ENCODE data around the gene BRINP2.

BRINP2 gene

GRCh38 chr1:177185209-177185608, 14.5 kb downstream of the BRINP2 start:
- H3K9me3 Mint-ChIP-seq: no peaks in the 10 kb centered on the region
- peaks cover 8% of the 10 kb centered on the region for H3K4me1 Mint-ChIP-seq
- ATAC-seq: no peak
- no peak overlapping the region for H3K4me3 Mint-ChIP-seq
- H3K36me3 Mint-ChIP-seq (ENCODE audit: low read depth): no peaks in the 10 kb centered on the region
- no peak overlapping the region for H3K27ac Mint-ChIP-seq
- H3K27me3 Mint-ChIP-seq: peaks cover 24% of the 10 kb centered on the region
- no peak for DNase-seq

- Mint-ChIP-seq H3K9me3 (no peaks in the 10 kb centered on the region), H3K36me3 (ENCODE audit: low read depth) (no peaks in the 10 kb centered on the region), H3K4me1 (peaks cover 5% of the 10 kb centered on the region), H3K4me3 (no peak overlapping the region), H3K27me3 (peaks cover 13% of the 10 kb centered on the region), H3K27ac (no peak overlapping the region)
- ATAC-seq (no peak), DNase-seq (no peak)
Measured at GRCh38 chr1:177186639-177187038, 15.9 kb downstream of the BRINP2 start.

DNA sequence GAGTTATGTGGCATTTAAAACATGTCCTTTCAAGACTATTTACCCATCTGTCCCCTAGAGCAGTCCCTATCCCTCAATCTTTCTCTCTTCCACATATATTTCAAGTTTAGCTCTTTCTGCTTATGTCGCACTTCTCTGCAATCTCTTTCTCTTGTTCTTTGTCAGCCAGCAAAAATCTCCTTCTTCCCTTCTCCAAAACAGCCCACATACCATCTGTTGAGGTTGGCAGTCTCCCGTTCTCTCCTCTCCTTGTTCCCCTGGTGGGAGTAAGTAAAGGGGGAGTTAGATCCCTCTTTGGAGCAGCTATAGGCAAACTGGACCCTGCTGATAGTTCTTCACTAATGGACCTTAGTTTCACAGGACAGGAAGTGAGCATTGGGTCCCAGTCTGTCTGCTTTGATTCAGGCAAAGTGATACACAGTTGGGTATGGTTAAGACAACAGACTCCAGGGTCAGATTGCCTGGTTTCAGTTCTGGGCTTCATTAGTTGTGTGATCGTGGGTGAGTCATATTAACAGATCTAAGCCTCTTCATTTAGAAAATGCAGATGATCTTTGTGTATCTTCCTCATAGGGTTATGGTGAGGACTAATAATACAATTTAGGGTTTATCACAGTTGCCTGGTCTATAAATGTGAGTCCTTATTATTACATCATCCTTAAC, 19.7 kb downstream of the BRINP2 start:
- Mint-ChIP-seq H3K36me3 (ENCODE audit: low read depth) (no peaks in the 10 kb centered on the region), H3K4me1 (no peaks in the 10 kb centered on the region), H3K27ac (no peak overlapping the region), H3K27me3 (peaks cover 2% of the 10 kb centered on the region), H3K4me3 (no peak overlapping the region), H3K9me3 (peaks cover 5% of the 10 kb centered on the region)
- ATAC-seq (no peak), DNase-seq (no peak)

DNA sequence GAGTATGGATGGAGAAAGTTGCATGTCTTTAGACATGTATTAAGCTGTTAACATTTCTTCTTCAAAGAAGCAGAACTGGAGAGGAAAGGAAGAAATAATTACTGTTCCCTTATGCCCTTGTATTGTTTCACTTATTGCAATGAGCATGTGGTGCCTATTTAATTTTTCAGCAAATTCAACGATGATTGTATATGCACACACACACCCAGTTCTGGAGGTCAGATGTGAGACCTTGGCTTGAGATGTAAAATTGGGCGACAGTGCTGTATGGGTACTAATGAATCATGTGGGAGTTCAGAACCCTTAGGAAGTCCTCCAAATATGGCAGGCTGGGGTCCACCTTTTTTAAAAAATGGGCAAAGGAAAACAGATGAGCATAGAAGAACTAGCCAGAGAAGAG, 27.5 kb downstream of the BRINP2 start:
- ATAC-seq (no peak), DNase-seq (no peak)
- H3K4me1 Mint-ChIP-seq: no peaks in the 10 kb centered on the region
- peaks cover 18% of the 10 kb centered on the region for H3K9me3 Mint-ChIP-seq
- H3K27ac Mint-ChIP-seq: no peak overlapping the region
- H3K4me3 Mint-ChIP-seq: no peak overlapping the region
- peaks cover 4% of the 10 kb centered on the region for H3K27me3 Mint-ChIP-seq
- no peaks in the 10 kb centered on the region for H3K36me3 Mint-ChIP-seq (ENCODE audit: low read depth)

DNA sequence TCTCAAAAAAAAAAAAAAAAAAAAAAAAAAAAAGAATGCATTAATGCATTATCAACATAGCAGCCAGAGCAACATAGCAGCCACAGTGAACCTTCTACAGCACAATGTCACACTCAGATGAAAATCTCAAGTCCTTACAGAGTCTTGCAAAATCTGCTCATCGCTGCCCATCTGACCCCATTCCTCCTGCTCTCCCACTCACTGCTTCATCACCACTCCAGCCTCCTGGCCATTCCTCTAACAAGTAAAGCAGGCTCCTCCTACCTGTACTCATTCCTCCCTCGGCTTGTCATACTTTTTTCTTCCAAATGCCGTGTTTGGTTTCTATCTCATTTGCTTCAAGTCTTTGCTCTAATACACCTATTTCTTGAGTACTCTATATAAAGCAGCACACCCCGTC, 29.5 kb downstream of the BRINP2 start:
- Mint-ChIP-seq H3K27me3 (peaks cover 2% of the 10 kb centered on the region), H3K27ac (no peak overlapping the region), H3K4me3 (no peak overlapping the region), H3K36me3 (ENCODE audit: low read depth) (no peaks in the 10 kb centered on the region), H3K4me1 (no peaks in the 10 kb centered on the region), H3K9me3 (peaks cover 13% of the 10 kb centered on the region)
- ATAC-seq: no peak
- no peak for DNase-seq

DNA sequence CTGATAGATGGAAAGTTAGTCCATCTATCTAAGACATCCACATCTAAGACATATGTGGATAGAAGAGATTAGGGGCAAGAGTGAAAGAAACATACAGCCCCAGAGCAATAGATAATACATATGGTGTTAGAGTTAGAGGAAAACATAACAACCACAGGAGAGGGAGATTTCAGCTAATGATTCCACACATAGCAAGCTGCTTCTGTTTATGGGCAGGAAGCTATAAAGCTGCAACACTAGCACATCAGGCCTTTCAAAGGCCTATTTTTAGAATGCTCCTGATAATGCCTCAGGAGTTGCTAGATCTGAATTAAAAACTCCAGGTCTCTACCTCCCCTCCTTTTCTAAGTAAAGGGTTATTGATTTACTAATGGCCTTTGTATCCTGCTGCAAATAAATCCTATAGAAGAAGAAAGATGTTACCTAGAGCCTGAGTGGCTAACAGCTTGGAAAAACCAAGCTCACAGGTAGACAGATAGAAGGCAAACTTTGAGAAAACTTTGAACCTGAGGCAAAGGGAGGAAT, 36.1 kb downstream of the BRINP2 start:
- ATAC-seq: no peak
- no peaks in the 10 kb centered on the region for H3K36me3 Mint-ChIP-seq (ENCODE audit: low read depth)
- no peak overlapping the region for H3K27ac Mint-ChIP-seq
- no peaks in the 10 kb centered on the region for H3K27me3 Mint-ChIP-seq
- H3K4me1 Mint-ChIP-seq: no peaks in the 10 kb centered on the region
- no peaks in the 10 kb centered on the region for H3K9me3 Mint-ChIP-seq
- DNase-seq: no peak
- H3K4me3 Mint-ChIP-seq: no peak overlapping the region

GRCh38 chr1:177208920-177209319, 38.2 kb downstream of the BRINP2 start:
- Mint-ChIP-seq H3K27ac (no peak overlapping the region), H3K4me1 (no peaks in the 10 kb centered on the region), H3K4me3 (no peak overlapping the region), H3K36me3 (ENCODE audit: low read depth) (no peaks in the 10 kb centered on the region), H3K27me3 (no peaks in the 10 kb centered on the region), H3K9me3 (no peaks in the 10 kb centered on the region)
- ATAC-seq (no peak), DNase-seq (no peak)

- Mint-ChIP-seq H3K36me3 (ENCODE audit: low read depth) (no peaks in the 10 kb centered on the region), H3K4me3 (no peak overlapping the region), H3K9me3 (no peaks in the 10 kb centered on the region), H3K27me3 (no peaks in the 10 kb centered on the region), H3K27ac (no peak overlapping the region), H3K4me1 (no peaks in the 10 kb centered on the region)
- DNase-seq: no peak
- no peak for ATAC-seq
Measured at GRCh38 chr1:177209357-177209756, 38.6 kb downstream of the BRINP2 start.

- ATAC-seq (no peak), DNase-seq (no peak)
- no peak overlapping the region for H3K27ac Mint-ChIP-seq
- no peaks in the 10 kb centered on the region for H3K27me3 Mint-ChIP-seq
- no peaks in the 10 kb centered on the region for H3K36me3 Mint-ChIP-seq (ENCODE audit: low read depth)
- H3K4me1 Mint-ChIP-seq: no peaks in the 10 kb centered on the region
- H3K9me3 Mint-ChIP-seq: no peaks in the 10 kb centered on the region
- H3K4me3 Mint-ChIP-seq: no peak overlapping the region
Measured at GRCh38 chr1:177210071-177210470, 39.3 kb downstream of the BRINP2 start.

- no peaks in the 10 kb centered on the region for H3K36me3 Mint-ChIP-seq (ENCODE audit: low read depth)
- no peak overlapping the region for H3K27ac Mint-ChIP-seq
- H3K27me3 Mint-ChIP-seq: no peaks in the 10 kb centered on the region
- ATAC-seq (no peak), DNase-seq (no peak)
- no peak overlapping the region for H3K4me3 Mint-ChIP-seq
- H3K4me1 Mint-ChIP-seq: no peaks in the 10 kb centered on the region
- peaks cover 2% of the 10 kb centered on the region for H3K9me3 Mint-ChIP-seq
Measured at GRCh38 chr1:177211231-177211630, 40.5 kb downstream of the BRINP2 start.

- no peak overlapping the region for H3K4me3 Mint-ChIP-seq
- no peaks in the 10 kb centered on the region for H3K27me3 Mint-ChIP-seq
- H3K9me3 Mint-ChIP-seq: peaks cover 15% of the 10 kb centered on the region
- no peaks in the 10 kb centered on the region for H3K4me1 Mint-ChIP-seq
- no peak overlapping the region for H3K27ac Mint-ChIP-seq
- ATAC-seq: no peak
- H3K36me3 Mint-ChIP-seq (ENCODE audit: low read depth): no peaks in the 10 kb centered on the region
- DNase-seq: no peak
Measured at GRCh38 chr1:177216587-177217202, 45.9 kb downstream of the BRINP2 start.

DNA sequence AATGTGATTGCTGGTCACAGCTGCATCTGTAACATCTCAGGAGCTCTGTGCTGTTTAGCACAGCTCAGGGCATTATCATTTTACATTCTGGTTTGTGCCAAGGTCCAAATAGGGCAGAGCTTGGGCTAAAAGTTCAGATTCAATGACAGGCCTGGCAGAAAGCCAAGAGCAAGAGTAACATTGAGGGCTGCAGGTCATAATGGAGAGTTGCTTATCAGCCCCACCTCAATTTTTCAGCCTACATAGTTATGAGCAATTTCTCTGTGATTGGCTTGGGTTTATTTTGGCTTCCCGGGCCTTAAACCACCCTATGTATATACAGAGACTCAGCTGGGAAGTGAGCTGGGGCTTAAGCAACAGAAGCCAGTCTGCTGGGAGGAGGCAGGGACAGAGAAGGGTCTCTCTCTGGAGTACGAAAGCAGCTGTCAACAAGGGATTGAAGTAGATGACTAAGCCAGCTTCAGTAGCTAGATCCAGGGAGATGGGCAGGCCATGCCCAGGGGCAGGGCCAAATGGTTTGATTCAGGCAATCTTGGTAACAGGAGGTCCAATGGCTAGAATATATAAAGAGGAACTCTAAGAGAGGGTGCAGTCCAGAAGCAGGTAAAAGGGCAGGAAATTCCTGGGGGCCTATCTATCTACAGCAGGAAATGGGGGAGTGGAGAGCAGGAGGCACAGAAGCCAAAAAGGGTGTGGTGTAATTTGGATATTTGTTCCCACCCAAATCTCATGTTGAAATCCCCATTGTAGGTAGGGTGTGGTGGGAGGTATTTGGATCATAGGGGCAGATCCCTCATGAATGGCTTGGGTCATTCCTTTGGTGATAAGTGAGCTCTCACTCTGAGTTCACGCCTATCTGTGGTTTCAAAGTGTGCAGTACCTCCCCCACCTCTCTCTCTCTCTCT, 49.0 kb downstream of the BRINP2 start:
- ATAC-seq: no peak
- H3K9me3 Mint-ChIP-seq: peaks cover 15% of the 10 kb centered on the region
- no peak overlapping the region for H3K27ac Mint-ChIP-seq
- no peak for DNase-seq
- no peaks in the 10 kb centered on the region for H3K36me3 Mint-ChIP-seq (ENCODE audit: low read depth)
- no peak overlapping the region for H3K4me3 Mint-ChIP-seq
- H3K27me3 Mint-ChIP-seq: no peaks in the 10 kb centered on the region
- no peaks in the 10 kb centered on the region for H3K4me1 Mint-ChIP-seq

GRCh38 chr1:177223359-177223758, 52.6 kb downstream of the BRINP2 start:
- ATAC-seq (no peak), DNase-seq (no peak)
- Mint-ChIP-seq H3K27ac (no peak overlapping the region), H3K36me3 (ENCODE audit: low read depth) (no peaks in the 10 kb centered on the region), H3K27me3 (no peaks in the 10 kb centered on the region), H3K9me3 (peaks cover 3% of the 10 kb centered on the region), H3K4me1 (no peaks in the 10 kb centered on the region), H3K4me3 (no peak overlapping the region)

DNA sequence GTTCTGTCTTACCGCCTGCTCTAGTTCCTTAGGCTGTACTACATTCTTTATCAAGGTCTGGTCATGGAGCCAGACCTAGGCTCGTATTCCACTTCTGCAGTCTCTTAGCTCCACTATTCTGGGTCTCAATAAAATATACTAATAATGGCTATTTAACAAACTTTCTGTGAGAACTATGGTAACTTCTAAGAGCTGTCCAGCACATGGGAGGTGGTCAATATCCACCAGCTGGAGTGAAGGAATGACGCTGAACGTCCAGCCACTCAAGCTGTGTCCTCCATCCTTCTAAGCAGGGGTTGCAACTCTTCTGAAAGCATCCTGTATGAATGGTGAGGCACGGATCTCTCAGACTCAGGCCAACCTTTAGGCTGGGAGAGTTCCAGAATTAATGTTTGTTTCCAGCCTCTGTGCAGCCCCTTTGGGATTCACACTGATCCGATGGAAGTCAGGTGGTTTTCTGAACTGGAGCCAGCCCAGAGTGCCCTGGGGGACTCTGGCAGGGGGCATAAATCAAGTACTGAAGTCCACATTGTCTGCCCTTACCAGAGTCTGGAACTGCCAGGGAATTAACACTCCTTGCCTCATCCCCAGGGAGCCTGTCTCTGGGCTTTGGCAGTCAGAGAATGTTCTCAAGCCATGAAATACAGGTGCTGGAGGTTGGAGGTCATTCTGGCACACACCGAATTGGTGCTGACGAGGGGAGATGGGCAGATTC, 57.4 kb downstream of the BRINP2 start:
- Mint-ChIP-seq H3K27ac (no peak overlapping the region), H3K4me1 (no peaks in the 10 kb centered on the region), H3K4me3 (no peak overlapping the region), H3K9me3 (no peaks in the 10 kb centered on the region), H3K27me3 (no peaks in the 10 kb centered on the region), H3K36me3 (ENCODE audit: low read depth) (no peaks in the 10 kb centered on the region)
- DNase-seq: no peak
- ATAC-seq: no peak
